Omental fat pad (tissue), 4 donors: ENCODE measurements around the gene CEP85L. TPM values are rescaled to one million over a fixed set of nuclear protein-coding genes. Genes with fewer than 3 reads are reported as not detected.

ENCODE experiments used
- ATAC-seq: fragments of 150-250 bp; one replicate; pipeline ENCODE4 v1.9.1; 2016; ENCODE audit warnings: mild to moderate bottlenecking, moderate library complexity; ENCODE audit not compliant: low FRiP score
- DNase-seq: peaks from one replicate; pipeline ENCODE4 v3.0.0-alpha.2; 2019; ENCODE audit warnings: low spot score
- total RNA-seq, 4 donors: library from RNA; depleted of rRNA; stranded (reverse); fragments of >200 nt; gene quantifications; one replicate each; pipeline ENCODE4 v1.1.0, GENCODE V29; 2016
- TF ChIP-seq, protein P1 (sequence below), 3 donors: fragments of 450-650 bp; IDR thresholded peaks; one replicate each; pipeline ENCODE4 v1.5.1; 2016 to 2017; ENCODE audit warnings: antibody characterized with exemption in 3 of 3, mild to moderate bottlenecking in 3 of 3, moderate library complexity in 2 of 3

Gene CEP85L
- total RNA-seq, 4 donors from 2014 or later, result 9.7 to 22.6 (median 14.4) TPM

DNA sequence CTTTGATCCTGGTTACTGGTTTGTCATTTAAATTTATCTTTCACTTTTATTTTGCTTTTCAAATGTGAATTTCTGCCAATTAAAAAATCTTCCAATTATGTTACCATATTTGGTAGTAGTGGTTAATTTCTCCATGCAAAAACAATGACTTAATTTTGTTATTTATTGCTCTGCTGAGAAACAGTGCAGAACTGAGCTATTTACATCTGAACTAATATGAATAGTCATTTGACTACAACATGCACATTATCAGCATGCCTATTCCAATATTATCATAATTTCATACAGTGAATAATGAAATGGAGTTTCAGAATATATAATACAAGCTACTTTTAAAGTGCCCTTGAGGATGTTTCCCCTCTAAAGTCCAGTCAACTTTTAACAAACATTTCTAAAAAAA, 102.8 kb downstream of the CEP85L start:
- TF ChIP-seq, protein P1, sequence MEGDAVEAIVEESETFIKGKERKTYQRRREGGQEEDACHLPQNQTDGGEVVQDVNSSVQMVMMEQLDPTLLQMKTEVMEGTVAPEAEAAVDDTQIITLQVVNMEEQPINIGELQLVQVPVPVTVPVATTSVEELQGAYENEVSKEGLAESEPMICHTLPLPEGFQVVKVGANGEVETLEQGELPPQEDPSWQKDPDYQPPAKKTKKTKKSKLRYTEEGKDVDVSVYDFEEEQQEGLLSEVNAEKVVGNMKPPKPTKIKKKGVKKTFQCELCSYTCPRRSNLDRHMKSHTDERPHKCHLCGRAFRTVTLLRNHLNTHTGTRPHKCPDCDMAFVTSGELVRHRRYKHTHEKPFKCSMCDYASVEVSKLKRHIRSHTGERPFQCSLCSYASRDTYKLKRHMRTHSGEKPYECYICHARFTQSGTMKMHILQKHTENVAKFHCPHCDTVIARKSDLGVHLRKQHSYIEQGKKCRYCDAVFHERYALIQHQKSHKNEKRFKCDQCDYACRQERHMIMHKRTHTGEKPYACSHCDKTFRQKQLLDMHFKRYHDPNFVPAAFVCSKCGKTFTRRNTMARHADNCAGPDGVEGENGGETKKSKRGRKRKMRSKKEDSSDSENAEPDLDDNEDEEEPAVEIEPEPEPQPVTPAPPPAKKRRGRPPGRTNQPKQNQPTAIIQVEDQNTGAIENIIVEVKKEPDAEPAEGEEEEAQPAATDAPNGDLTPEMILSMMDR (IDR thresholded peaks at IDR 0.05), result no peak
- no peak for DNase-seq
- no peak for ATAC-seq

DNA sequence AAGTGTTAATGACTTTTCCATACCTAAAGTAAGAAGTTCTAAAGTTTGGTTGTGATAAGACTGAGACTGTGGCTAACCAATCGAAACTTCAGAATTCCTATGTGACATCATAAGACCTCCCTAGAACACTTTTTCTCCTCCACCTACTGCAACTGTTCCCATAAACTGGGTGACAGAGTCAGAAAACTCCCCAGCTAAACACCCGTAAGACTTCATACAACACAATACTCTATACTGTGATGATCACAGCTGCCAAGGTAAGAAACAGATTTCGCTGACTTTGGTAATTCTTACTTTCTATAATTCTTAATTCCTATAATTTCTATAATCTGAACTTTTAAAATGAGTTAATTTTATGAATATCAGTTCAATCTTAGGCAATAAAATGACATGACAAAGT, 103.3 kb downstream of the CEP85L start, which contains the start of gene PLN:
Gene PLN, plus strand, starts transcription at position 161 of the 400 bp plus-strand sequence. CDS start 10,626 bp downstream, outside the sequence.
- TF ChIP-seq, protein P1 (IDR thresholded peaks at IDR 0.05), result no peak
- no peak for DNase-seq
- no peak for ATAC-seq

DNA sequence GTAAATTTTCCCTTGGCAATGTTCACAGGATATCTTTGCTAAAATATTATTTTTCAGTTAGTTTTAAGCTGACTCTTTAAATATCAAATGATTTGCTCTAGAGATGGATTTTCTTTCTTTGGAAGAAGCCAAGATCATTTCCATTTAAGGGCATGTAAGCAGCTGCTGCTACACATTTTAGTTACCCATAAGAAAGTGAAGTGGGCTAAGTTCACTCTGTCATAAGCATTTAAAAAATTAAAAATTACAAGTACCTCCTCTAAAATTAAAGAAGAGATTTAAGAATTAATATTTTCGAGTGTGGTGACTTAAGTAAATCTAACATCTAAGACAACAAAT, 104.5 kb downstream of the CEP85L start:
- TF ChIP-seq, protein P1 (IDR thresholded peaks at IDR 0.05), result no peak
- ATAC-seq (no peak), DNase-seq (no peak)

DNA sequence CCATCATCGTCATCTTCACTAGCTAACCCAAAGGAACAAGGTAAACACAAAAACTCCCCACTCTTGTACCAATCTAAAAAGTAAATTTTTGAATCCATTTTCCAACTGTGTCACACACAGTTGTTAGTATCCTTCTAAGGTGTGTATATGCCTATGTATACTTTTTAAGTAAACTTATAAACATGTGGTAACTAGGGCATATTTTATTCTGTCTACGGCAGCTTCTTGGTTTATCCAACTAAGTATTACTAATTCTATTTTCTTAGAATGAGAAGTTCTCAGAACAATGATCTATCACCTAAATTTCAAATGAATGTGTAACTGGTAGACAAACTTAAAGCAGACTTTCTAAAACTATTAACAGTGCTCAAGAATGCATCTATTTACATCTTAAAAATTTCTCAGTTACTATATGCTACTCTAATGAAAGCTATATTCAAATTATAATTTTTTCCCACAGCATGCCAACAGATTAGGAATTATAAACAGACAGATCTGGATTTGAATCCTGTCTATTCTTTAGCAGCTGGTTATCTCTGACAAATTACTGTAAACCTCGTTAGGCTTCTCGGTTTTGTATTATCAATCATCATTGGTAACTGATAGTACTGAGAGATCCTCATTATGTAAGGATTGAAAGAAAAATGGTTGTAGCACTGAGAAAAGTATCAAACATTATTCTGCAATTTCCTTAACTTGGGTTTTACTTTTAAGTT, 105.1 kb downstream of the CEP85L start:
- ATAC-seq (no peak), DNase-seq (no peak)
- TF ChIP-seq, protein P1 (IDR thresholded peaks at IDR 0.05), result no peak

DNA sequence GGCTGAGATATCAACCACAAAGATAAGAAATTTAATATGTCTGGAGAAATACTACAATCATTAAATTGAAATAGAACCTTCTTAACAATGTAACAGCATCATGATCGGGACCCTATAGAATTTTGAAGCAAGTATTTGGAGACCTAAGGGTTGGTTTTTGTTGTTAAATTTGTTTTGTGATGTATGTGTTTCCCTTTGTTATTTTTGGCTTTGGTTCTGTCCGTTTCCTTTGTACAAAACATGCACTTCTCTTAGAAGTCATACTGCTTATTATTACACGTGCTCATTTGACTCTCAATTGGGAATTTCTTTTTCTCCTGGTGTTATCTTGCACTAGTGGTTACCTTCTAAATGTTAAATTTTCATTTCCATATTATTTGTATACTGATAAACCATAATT, 107.3 kb downstream of the CEP85L start:
- ATAC-seq (no peak), DNase-seq (no peak)
- TF ChIP-seq, protein P1 (IDR thresholded peaks at IDR 0.05), result no peak

DNA sequence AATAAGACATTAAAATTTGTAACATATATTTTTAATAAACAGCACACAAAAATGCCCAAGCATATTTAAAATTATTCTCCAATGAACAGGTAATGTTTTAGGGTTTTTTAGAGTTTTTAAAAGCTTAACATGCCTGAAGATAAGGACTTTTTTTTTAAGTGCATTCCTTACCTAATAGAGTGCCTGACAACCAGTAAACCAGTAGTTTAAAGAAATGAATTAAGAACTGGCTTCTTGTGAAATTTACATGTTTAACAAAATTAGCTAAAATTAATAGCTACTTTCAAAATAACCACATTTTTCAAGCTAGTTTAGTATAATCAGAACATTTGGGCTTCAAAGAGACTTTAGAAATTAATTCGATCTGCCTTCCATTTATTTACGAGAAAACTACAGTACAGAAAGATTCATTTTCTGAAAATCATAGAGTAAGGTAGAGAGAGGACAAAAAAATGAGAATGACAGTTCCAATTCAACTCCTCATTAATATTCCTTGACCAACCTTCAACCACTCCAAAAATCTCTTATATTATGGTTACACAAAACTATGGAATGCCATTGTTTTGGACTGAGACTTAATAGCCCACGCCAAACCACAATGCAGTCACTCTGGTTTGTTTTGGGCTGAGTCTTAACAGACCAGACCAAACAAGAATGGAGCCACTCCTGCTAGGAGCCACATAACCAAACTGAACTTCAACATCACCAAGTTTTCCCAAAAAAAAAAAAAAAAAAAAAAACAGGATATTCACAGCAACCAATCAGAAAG, 109.0 kb downstream of the CEP85L start:
- TF ChIP-seq, protein P1 (IDR thresholded peaks at IDR 0.05), result no peak
- no peak for ATAC-seq
- DNase-seq, result no peak
